Stromal cell of bone marrow (primary cell): ENCODE data around the gene ZDHHC18.
"Not testable (repeated sequence)": the region's sequence is repeated elsewhere in the genome, so short reads cannot be mapped to it uniquely, and the experiment has no call there.

Source experiments
- DNase-seq: peaks from one replicate; pipeline ENCODE4 v3.0.0-alpha.2; 2012; ENCODE audit warnings: low read depth

Gene ZDHHC18

DNA sequence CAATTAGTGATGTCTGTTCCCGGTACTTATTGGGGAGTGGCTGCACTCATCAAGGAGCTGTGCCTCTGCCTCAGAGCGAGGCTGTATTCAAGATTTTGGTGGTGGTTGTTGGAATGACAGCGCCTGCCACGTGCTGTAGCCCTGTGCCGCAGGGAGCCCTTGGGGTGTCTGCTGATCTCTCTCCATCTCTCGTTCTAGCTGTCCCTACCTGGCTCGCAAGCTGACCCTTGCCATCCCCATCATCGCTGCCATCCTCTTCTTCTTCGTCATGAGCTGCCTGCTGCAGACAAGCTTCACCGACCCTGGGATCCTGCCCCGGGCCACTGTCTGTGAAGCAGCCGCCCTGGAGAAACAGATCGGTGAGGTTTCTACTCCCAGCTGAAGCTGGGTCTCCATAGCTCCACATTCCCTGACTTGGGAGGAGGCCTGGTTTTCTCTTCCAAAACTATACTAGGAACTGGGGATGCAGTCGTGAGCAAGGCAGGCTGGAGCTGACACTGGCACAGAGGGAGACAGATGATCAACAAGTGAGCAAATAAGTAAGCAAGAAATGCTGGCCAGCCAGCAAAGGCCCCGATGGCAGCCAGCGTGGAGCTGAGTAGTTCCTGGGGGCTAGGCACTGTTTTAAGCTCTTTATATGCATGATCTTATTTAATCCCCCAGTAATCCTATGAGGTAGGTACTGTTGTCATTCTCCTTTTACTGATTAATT is 5.9 kb downstream of the ZDHHC18 start:
- no peak for DNase-seq

DNA sequence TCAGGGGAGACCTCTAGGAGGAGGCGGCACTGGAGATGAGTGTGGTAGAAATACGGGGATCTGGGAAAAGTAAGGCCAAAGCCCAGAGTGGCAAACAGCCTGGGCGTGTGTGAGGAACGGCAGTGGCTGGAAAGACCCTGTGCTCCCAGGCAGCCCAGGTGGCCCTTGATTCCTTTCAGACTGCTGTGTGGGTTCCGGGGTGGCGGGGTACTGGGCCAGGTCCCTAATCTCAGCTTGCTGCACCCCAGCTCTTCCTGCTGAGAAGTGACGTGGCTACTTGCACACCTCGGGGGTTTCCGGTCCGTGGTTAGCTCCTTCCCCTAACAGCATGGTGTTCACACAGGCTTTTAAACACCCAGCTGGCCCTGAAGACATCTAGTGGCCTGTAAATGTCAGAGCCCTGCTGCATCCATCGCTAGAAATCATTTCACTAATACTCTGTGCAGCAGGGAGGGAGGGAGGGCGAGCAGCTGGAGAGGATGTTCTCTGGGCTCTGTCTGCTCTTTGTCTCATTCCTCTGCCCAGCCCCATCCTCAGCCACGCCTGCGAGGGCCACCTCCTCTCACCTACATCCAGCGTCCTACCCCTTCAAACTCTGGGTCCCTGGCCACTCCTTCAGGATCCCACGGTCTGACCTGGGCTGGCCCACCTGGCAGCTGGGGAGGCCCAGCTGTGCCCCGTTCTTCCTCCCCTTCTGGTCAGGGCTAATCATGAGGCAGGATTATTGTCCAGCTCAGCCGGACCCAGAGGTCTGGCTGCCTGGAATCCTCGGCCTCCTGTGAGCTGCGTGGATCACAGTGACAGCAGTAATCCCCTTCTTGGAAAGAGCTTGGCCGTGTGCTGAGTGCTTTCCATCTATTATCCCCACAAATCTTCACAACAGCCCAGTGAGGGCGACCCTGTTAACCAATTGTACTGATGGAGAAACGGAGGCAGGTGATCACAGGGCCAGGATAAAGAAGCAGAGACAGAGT is 7.2 kb downstream of the ZDHHC18 start:
- DNase-seq, result no peak

DNA sequence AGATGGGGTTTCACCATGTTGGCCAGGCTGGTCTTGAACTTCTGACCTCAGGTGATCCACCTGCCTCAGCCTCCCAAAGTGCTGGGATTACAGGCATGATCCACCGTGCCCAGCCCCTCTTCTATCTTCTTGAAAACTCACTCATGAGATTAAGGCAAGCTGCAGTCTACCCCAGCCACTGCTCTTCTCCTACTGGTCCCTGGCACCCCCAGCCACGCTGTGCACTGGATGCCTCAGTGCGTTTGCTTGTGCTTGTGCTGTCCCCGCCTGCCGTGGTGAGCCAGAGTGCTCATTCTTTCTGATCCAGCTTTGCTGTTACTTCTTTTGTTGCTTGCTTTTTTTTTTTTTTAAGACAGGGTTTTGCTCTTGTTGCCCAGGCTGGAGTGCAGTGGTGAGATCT is 11.2 kb downstream of the ZDHHC18 start:
- not testable (repeated sequence) for DNase-seq

DNA sequence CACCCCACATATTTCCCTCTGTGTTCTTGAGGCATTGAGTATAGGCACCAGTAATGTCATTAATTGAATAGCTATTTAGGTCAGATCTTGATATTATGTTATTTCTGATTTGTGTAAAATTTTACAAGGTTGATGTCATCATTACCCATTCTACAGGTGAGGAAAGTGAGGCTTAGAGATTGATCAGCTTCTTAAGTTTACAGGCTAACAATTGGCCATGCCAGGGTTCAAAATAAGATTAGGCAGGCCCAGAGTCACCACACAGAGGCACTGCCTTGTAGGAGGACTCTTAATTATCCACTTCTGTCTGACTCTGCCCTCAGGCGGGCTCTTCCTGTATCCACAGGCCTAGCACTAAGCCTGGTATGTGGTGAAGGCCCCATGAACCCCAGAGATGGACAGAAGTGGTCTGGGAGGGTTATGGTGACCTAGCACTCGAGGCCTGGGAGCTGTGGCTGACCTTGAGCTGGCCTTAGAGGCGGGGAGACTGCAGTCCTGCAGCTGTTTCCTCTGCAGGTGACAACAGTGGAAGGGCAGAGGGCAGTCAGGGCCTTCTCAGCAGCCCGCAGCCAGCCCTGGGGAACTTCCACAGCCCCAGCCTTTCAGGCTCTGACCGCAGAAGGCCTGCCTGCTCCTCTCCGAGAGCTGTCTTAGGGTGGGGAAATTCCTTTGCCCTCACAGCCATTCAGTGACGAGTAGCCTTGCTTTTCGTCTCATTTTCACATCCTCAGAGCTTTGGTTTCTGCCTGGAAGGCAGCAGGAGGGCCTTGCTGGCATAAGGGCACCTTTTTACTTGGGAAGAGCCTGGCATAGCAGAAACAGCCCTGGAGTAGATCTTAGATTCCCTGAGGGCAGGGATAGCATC is 12.2 kb downstream of the ZDHHC18 start:
- DNase-seq, result no peak

DNA sequence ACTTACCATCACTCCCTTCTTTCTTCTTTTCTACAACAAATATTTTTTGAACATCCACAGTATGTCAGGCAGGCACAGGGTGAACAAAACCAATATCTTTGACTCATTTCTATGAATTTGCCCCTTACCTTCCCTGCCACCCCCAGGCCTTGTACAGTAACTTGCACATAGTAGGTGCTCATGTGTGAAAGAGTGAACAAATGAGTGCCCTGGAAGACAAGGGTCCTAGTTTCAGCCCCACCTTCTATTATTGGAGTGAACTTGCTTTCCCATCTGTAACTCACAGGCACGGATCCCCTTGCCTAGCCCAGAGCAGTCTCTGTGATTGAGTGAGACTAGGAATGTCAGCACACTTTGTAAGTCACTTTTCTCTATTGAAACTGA is 12.8 kb downstream of the ZDHHC18 start:
- no peak for DNase-seq

DNA sequence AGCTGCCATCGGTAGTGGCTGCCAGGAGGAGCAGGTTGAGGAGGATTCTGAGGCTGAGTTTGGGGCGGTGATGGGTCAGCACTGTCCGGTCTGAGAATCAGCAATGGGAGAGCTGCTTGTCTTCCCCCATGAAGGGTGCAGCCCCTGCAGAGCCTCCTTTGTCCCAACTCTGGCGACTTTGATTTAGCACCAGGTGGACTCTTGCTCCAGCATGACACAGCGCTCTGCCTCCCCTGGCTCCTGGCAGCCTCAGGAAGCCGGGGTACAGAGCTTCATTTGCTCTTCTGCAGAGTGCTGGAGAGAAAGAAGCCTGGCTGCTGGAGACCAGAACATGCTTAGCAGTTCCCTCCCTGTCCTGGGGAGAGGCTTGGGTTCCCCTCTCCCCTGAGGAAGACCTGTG is 13.3 kb downstream of the ZDHHC18 start:
- DNase-seq, result no peak

DNA sequence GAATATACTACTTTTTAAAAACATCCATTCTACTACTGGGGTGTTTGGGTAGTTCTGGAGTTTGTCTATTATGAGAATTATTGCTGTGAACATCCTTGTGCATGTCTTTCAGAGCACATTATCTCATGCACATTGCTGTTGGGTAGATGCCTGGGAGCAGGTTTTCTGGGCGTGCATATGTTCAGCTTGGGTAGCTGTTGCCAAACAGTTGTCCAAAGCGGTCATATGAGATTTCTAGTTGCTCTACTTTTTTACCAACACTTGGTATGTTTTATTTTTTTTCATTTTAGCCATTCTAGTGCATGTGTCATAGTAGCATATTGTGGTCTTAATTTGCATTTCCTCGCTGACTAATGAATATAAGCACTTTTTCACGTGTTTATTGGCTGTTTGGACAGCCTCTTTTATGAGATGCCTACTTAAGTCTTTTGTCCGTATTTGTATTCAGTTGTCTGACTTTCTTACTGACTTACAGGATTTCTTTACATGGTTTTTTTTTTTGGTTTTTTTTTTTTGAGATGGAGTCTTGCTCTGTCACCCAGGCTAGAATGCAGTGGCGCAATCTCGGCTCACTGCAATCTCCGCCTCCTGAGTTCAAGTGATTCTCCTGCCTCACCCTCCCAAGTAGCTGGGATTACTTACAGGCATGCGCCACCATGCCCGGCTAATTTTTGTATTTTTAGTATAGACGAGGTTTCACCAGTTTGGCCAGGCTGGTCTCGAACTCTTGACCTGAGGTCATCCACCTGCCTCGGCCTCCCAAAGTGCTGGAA is 18.1 kb downstream of the ZDHHC18 start:
- no peak for DNase-seq

DNA sequence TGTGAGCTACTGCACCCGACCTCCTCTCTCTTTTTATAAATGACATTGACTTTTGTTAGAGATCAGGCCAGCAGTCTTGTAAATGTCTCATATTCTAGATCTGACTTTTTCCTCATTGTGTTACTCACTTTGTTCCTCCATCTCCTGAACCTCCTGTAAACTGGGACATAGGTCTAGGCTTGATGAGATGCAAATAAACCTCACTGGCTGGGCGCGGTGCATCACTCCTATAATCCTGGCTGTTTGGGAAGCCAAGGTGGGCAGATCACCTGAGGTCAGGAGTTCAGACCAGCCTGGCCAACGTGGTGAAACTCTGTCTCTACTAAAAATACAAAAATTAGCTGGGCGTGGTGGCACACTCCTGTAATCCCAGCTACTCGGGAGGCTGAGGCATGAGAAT is 21.3 kb downstream of the ZDHHC18 start:
- DNase-seq, result not testable (repeated sequence)

DNA sequence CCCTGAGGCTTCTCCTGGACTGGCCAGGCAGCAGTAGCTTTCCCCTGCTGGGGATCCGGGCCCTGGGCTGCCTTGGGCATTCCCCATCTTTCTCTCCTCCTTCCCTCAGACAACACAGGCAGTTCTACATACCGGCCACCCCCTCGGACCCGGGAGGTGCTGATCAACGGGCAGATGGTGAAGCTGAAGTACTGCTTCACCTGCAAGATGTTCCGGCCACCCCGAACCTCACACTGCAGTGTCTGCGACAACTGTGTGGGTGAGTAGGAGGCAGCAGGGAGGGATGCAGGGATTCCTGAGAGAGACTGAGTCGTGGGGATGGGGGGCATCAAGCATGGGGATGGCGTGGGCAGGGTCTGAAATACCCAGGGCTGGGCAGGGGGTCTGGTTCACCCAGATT is 22.0 kb downstream of the ZDHHC18 start:
- no peak for DNase-seq

DNA sequence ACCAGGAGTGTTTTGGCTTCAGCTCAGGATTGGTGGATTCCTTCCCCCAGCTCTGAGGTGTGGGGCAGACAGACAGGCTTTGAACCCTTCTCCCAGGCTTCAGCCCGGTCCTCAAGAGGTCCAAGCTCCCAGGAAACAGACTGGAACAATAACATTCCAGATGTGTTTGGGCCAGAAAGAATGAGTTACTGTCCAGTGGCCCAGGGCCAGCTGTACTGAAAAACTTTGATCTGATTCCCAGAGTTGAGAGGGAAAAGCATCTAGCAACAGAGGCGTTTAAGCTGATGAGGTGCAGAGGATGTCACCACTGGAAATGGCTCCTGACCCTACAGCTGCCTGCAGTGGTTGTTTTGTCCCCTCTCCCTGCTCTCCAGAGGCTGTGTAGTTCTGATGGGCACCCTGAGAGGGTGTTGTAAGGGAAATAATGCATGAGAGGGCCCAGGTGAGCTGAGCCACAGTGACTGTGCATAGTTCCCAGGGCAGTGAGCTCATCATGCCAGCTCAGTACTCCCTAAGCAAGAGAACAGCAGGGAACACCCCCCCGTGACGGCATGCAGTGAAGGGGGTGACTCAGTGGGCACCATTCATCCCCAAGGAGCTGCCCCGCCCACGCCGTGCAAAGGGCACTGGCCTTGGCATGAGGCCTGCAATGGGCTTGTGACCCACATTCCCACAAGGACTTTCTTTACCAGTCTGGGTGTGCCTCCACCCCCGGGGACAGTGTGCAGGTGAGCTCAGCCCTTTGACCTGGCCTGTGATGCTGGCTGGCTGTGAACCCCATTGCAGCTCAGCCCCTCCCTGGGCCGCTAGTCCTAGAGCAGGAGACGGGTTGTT is 22.7 kb downstream of the ZDHHC18 start:
- peak; percentile 74 for DNase-seq

DNA sequence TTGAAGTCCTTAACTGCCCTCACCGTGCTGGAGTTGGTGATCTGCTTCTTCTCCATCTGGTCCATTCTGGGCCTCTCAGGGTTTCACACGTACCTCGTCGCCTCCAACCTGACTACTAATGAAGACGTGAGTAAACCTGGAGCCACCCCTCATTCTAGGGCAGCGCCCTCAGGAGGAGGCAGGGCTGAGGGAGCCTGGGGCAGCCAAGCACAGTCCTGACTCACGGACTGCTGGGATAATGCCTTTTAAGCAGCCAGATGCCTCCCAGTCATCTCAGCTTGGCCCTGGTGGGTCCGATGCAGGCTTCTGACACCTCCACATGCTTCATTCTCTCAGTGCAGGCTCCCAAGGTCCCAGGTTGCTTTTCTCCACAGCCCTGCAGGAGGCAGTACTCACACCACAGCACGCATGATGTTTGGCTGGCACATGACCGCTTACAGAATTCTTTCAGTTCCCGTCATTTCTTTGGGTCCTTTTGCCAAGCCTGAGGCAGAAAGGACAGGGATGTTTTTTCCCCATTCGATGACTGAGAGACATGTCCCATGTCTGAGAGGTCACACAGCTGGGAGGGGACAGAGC is 24.7 kb downstream of the ZDHHC18 start:
- DNase-seq, result no peak

DNA sequence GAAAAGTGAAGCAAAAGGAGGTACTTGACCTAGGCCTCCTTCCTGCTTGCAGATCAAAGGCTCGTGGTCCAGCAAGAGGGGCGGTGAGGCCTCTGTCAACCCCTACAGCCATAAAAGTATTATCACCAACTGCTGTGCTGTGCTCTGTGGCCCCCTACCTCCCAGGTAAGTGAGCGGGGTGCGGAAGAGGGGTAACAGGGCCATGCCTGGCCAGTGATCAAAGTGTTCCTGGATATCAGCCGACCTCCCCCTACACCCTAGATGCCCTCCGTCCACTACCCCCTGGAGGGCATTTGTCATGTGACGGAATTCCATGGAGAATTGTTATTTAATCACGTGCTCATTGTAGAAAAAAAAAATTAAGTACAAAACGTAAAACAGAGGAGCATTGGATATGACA is 26.2 kb downstream of the ZDHHC18 start:
- DNase-seq, result no peak

DNA sequence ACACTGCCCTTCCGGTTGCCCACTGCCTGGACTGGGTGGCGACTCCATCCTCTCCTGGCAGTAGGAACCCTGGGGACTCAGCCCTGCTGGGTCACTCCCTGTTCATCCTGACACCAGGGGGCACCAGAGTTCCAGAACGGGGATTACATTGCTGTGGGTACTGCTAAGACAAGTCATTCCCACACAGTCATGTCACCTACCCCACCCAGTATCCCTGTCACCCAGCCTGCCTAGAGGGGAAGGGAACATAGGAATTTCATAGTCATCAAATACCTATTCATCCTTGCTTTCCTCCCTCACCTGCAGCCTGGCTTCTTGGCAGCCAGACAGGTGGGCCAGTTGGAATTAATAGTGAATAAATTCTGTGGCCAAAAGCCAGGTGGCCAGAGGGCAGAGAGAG is 26.7 kb downstream of the ZDHHC18 start:
- DNase-seq, result peak; percentile 65

DNA sequence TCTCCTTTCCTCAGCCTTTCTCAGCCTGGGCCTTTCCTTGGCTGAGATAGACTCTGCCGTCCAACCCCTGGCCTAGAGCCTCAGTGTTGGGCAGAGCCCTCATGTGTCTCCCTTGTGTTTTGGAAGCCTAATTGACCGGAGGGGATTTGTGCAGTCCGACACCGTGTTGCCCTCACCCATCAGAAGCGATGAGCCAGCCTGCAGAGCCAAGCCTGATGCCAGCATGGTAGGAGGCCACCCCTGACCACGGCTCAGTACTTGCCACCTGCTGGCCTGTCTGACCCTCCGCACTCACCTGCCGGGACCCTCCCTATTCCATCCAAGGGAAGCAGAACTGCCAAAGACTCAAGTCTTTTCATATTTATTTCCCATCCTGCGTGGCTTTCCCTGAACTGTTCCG is 27.1 kb downstream of the ZDHHC18 start:
- no peak for DNase-seq

DNA sequence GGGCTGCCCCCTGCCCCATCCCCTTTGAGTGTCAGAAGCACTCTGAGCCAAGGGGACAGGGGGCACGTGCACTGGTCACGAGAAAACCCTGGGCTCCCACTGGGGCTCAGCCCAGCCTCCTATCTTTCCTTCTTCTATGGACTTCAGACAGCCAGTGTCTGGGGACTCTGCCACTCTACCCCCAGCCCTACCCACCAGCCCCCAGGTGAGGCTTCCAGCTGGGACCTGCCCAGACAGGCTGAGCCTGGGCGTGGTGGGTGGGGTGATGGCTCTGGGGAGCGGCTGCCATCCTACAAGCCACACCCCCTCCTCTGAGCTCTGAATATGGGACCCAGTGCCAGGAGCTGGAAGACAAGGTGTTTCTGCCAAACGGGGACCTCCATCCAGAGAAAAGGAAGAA is 28.4 kb downstream of the ZDHHC18 start:
- DNase-seq, result no peak

DNA sequence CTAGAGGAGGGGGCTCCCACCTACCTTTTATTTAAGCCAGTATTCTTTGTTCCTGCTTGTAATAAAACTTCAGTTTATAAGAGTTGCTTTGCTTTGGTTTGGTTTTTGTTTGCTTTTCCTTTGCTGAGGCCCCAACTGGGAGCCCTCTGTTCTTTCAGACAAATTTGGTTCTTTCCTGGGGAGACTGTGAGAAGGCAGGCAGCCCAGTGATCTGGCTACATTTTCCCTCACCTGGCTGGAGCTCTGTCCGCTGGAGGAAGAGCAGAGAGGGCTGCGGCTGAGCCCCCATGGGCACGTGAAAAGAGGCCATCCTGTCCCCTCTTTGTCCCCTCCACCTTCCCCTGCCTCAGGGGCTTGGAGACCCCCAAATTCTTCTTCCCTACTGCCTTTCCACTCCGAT is 29.1 kb downstream of the ZDHHC18 start:
- no peak for DNase-seq

DNA sequence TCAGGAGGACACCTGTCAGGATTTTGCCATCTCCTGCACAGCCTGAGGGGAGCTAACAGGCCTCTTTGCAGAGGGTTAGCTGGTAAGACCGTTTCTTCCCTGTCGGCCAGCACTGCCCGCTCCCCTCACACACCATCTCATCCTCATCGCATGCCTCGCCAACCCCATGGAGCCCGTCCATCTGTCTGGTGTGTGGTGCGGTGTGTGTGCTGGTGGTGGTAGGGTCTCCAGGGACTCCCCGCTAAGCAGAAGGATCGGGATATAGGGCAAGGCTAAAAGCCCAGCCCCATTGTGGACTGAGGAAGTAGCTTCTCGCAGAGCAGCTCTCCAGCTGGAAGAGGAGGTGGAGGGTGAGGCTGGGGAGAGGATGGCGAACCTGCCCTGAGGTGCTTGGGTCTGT is 29.7 kb downstream of the ZDHHC18 start:
- DNase-seq, result no peak

DNA sequence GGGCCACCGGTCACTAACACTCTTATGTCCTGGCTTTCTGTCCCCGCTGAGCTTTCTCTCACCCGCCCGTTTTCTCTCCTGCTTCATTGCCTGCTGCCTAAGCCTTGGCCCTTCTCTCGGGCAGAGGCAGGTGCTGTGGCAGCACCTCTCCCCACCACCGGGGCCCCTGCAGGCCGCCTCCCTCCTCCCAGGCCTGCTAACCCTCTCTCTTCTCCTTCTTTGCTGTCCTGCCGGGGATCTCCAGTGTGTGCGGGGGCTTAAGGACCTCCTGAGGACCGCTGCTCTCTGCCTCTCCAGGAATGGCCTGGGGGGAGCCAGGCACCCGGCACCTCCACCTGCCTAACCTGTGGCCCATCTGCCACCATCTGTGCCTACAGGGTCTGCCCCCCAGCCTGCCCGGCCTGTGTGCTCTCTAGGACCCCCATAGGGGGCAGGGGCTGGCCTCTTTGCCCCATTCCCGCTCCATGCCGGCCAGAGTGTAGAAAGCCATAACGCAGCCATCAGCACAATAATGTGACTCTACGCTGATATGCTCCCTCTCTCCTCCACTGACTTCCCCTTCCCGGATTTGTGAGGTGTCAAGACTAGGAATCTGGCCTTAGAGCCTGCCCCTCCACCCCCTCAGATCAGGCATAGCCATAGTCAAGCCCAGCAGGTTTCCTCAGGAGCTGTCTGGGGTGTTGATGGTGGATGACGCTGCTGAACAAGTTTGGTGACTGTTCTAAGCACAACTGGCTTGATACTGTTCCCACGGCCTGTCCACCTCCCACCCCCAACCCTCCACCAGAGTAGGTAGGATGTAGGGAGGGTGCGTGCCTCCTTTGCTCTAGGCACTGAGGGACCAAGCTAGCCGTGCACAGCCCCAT is 30.3 kb downstream of the ZDHHC18 start:
- DNase-seq, result no peak

DNA sequence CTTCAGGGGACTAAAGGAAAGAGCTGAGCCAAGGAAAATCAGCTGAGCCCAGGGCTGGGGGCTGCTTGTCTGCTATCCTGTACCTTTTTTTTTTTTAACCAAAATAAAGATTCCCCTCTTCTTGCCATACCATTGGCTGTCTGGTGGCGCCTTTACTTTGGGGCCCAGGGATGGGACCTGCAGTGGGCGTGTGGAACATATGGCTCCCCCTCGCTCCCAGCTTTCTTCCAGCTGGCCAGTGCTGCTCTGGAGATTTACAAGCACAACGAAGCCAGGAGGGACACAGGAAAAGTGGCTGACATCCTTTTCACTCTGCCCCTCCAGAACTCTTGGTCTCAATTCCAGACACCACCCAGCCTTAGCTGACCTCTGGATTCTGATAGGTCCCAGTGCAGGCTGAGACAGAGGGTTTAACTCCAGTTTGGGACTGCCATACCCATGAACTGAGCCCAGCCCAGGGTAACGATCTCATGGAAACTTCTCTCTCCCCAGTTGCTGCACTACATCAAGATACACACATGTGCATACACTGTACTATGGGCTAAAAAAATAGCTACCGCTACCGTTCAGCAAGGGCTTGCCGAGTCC is 31.1 kb downstream of the ZDHHC18 start:
- no peak for DNase-seq
